ENCODE results near the gene HMG20B.

The HMG20B gene

DNA sequence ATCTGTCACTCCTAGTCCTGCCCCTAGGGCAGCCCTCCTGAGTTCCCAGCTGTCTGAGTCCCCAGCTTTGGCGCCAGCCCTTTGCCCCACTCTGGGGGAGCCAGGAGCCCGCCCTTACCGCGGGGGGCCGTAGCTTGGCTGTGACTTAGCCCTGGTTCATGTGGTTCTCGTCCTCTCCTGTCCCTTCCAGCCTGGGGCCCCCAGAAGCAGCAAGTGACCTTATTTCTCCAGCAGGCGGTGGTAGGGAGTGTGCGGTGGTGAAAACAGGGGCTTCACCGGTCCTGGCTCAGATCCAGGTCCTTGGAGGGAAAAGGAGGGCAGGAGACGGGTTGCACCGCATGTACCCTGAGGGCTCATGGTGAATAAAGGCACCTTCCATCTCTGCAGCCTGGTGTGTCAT, 20.4 kb downstream of the HMG20B start:
- no peak for TF ChIP-seq CTCF (IDR thresholded peaks at IDR 0.05)
- H3K36me3 ChIP-seq = no peaks in the 10 kb centered on the region
- no peak overlapping the region for H3K4me3 ChIP-seq (ENCODE audit: low read depth in 1 of 2, low read length in 1 of 2)
- H3K9me3 ChIP-seq = no peaks in the 10 kb centered on the region
- H3K27ac ChIP-seq = no peak overlapping the region
- H3K27me3 ChIP-seq = peaks cover 12% of the 10 kb centered on the region
- H3K4me1 ChIP-seq (ENCODE audit: control insufficient read depth in 1 of 2, insufficient read depth in 1 of 2, low read depth in 1 of 2, low read length in 1 of 2) = no peaks in the 10 kb centered on the region

DNA sequence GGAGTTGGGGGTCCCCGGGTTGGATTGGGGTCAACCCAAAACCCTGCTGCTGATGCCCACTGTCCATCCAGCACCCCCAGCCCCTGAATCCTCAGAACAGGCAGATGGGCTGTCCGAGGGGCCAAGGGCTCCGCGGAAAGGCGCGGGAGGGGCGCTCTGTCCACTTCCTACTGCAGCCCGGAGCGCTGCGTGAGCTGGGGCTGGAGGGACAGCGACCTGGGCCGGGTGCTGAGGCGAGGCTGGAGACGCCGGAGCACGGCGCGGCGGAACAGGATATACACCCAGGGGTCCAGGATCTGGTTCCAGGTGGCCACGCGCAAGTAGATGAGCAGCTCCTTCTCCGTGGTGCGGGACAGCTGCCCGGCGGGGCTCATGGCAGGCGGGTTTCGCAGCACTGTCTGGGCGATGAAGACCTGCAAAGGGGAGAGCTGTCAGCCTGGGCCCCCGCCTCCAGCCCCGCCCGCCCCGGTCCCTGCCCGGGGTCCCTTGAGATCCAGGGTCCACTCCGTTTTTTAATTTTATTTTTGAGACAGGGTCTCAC, 22.8 kb downstream of the HMG20B start:
- Histone ChIP-seq H3K4me3 (ENCODE audit: low read depth in 1 of 2, low read length in 1 of 2) (no peak overlapping the region), H3K9me3 (no peaks in the 10 kb centered on the region), H3K27ac (no peak overlapping the region), H3K36me3 (no peaks in the 10 kb centered on the region), H3K4me1 (ENCODE audit: control insufficient read depth in 1 of 2, insufficient read depth in 1 of 2, low read depth in 1 of 2, low read length in 1 of 2) (no peaks in the 10 kb centered on the region), H3K27me3 (peaks cover 12% of the 10 kb centered on the region)
- no peak for TF ChIP-seq CTCF (IDR thresholded peaks at IDR 0.05)

DNA sequence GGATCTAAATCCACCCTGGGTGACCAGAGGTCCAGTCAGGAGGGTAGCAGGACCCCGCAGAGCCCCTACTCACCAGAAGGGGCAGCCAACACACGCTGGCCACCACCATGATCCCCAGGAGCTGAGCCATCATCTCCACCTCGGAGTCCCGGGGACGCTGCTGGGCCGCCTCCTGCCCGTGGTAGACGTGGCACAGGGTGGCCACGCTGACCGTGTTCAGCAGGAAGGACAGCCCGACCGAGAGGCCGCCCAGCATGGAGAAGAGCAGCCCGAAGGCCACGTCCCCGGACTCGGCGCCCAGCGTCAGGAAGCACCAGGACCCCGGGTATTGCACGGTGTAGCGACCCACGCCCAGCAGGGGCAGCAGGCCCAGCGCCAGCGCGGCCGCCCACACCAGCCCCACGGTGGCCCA, 27.0 kb downstream of the HMG20B start:
- H3K4me3 ChIP-seq (ENCODE audit: low read depth in 1 of 2, low read length in 1 of 2) = no peak overlapping the region
- H3K36me3 ChIP-seq = no peaks in the 10 kb centered on the region
- H3K4me1 ChIP-seq (ENCODE audit: control insufficient read depth in 1 of 2, insufficient read depth in 1 of 2, low read depth in 1 of 2, low read length in 1 of 2) = no peaks in the 10 kb centered on the region
- H3K27ac ChIP-seq = no peak overlapping the region
- no peaks in the 10 kb centered on the region for H3K9me3 ChIP-seq
- no peak for TF ChIP-seq CTCF (IDR thresholded peaks at IDR 0.05)
- H3K27me3 ChIP-seq = peaks cover 17% of the 10 kb centered on the region

DNA sequence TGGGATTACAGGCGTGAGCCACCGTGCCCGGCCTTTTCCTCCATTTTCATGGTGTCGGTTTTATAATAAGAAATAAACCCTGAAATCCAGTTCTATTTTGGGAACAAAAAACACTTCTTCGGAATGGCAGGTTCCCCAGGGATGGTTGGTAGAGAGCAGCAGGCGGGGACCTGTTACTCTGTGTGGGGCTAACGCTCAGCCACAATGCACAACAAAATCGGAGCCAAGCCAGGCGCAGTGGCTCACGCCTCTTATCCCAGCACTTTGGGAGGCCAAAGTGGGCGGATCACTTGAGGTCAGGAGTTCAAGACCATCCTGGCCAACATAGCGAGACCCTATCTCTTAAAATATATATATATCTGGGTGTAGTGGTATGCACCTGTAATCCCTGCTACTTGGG, 28.3 kb downstream of the HMG20B start:
- H3K27ac ChIP-seq = no peak overlapping the region
- H3K36me3 ChIP-seq = no peaks in the 10 kb centered on the region
- peaks cover 0 to 2% of the 10 kb centered on the region in 2 experiments for H3K4me1 ChIP-seq (ENCODE audit: control insufficient read depth in 1 of 2, insufficient read depth in 1 of 2, low read depth in 1 of 2, low read length in 1 of 2)
- no peaks in the 10 kb centered on the region for H3K9me3 ChIP-seq
- no peak overlapping the region for H3K4me3 ChIP-seq (ENCODE audit: low read depth in 1 of 2, low read length in 1 of 2)
- peaks cover 30% of the 10 kb centered on the region for H3K27me3 ChIP-seq
- no peak for TF ChIP-seq CTCF (IDR thresholded peaks at IDR 0.05)

DNA sequence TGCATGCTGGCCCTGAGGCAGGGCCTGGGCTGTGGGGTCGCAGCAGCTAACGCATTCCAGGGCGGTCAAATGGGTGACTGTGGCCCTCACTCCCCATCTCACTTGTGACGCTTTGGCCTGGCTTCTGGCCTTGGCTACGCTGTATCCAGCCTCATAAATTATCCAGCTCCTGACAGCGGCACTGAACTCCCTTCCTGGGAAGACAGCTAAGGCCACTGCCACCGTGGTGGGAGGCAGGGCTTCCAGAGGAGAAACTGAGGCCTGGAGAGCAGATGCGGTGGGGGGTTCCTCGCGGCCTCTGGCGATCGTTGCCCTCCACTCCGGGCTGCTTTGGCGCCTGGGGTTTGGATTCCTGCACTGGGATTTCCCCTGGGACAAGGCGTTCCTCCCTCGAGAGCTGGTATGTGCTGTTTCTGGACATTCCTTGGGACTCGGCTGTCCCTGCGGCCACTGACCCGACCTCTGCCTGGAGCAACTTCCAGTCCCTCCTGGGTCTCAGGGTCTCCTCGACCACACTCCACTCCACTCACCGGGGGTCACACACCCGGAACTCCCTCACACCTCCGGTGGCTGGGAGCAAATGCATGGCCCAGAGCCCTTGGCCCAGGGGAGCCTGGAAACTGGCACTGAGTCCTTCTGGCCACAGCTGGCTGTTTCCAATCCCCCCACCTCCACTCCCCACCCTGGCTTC, 30.5 kb downstream of the HMG20B start:
- TF ChIP-seq CTCF (IDR thresholded peaks at IDR 0.05) = no peak
- Histone ChIP-seq H3K4me1 (ENCODE audit: control insufficient read depth in 1 of 2, insufficient read depth in 1 of 2, low read depth in 1 of 2, low read length in 1 of 2) (peaks cover 0 to 10% of the 10 kb centered on the region in 2 experiments), H3K4me3 (ENCODE audit: low read depth in 1 of 2, low read length in 1 of 2) (no peak overlapping the region), H3K9me3 (no peaks in the 10 kb centered on the region), H3K27me3 (peaks cover 52% of the 10 kb centered on the region), H3K27ac (no peak overlapping the region), H3K36me3 (no peaks in the 10 kb centered on the region)

Data from neutrophil (primary cell).